AG10803 (cell line): Measurements from ENCODE around the gene EFCAB12.
A peak's percentile ranks its signal among the peaks of the same experiment; 100 is the strongest.

ENCODE experiments used
- DNase-seq: peaks from one replicate; pipeline ENCODE4 v3.0.0; 2010; ENCODE audit warnings: low read depth
- H3K4me3 ChIP-seq: 2 replicates; pipeline ENCODE4 v1.5.1; 2011; ENCODE audit warnings: mild to moderate bottlenecking, low read length, control low read depth
- CTCF ChIP-seq: conservative IDR thresholded peaks from 2 replicates; pipeline ENCODE4 v1.5.1; 2011; ENCODE audit warnings: mild to moderate bottlenecking, low read length, control low read depth, inconsistent platforms

Gene EFCAB12

GRCh38 chr3:129383292-129383860, 45.1 kb downstream of the EFCAB12 start:
- TF ChIP-seq CTCF, result peak; percentile 84
- DNase-seq, result peak; percentile 48
- no peak overlapping the region for H3K4me3 ChIP-seq

GRCh38 chr3:129382366-129382765, 46.1 kb downstream of the EFCAB12 start:
- H3K4me3 ChIP-seq, result no peak overlapping the region
- TF ChIP-seq CTCF, result no peak
- DNase-seq, result no peak

- DNase-seq, result no peak
- H3K4me3 ChIP-seq, result no peak overlapping the region
- no peak for TF ChIP-seq CTCF
These were observed 48.7 kb downstream of the EFCAB12 start for GRCh38 chr3:129379582-129380358.

- no peak for TF ChIP-seq CTCF
- H3K4me3 ChIP-seq, result no peak overlapping the region
- no peak for DNase-seq
These were observed 49.5 kb downstream of the EFCAB12 start for GRCh38 chr3:129378949-129379348.

- TF ChIP-seq CTCF, result no peak
- no peak overlapping the region for H3K4me3 ChIP-seq
- DNase-seq, result no peak
These were observed 50.8 kb downstream of the EFCAB12 start for GRCh38 chr3:129377615-129378014.

- no peak for DNase-seq
- H3K4me3 ChIP-seq, result no peak overlapping the region
- TF ChIP-seq CTCF, result no peak
These were observed 53.3 kb downstream of the EFCAB12 start for GRCh38 chr3:129375099-129375498.
